HG03135 (cell line): Measurements from ENCODE around the gene USP12.
"Not testable (repeated sequence)": the region's sequence is repeated elsewhere in the genome, so short reads cannot be mapped to it uniquely, and the experiment has no call there.

Experiments
- ATAC-seq: cut with Tn5 transposase; IDR thresholded peaks from one replicate; pipeline ENCODE4 v1.9.1; 2021; ENCODE audit warnings: mild to moderate bottlenecking, moderate library complexity; ENCODE audit not compliant: unreplicated experiment

Gene USP12

DNA sequence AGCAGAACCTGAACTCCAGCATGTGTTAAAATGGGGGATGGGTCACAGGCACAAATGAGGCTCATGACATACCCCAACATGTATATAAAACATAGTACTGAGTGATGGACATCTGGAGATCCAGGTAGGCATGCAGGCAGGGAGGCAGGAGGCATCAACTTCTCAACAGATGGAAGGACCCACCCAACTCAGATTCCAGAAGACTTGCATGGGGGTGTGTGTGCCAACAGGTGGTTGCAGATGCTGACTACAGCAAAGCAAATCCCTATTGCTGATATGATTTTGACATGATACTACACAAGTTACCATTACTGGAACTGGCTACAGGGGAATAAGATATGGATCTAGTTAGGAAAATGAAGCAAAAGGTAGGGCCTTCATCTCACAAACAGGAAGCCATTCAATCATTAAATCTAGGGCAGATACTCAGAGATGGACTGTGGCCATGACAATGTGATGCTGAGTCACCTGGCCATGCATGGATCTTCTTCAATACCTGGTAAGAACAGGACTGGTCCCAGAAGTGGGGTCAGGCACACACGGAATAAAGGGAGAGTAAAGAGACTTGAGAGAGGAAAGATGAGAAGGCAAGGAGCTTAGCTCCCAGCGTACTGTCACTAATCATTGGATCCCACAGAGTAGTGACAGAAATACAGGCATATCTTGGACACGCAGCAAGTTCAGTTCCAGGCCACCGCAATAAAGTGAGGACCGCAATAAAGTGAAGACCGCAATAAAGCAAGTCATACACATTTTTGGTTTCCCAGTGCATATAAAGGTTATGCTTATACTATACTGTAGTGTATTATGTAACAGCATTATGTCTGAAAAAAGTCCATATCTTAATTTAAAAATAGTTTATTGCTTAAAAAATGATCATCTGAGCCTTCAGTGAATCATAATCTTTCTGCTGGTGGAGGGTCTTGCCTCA lies 91.3 kb downstream of the USP12 start:
- ATAC-seq, result no peak

DNA sequence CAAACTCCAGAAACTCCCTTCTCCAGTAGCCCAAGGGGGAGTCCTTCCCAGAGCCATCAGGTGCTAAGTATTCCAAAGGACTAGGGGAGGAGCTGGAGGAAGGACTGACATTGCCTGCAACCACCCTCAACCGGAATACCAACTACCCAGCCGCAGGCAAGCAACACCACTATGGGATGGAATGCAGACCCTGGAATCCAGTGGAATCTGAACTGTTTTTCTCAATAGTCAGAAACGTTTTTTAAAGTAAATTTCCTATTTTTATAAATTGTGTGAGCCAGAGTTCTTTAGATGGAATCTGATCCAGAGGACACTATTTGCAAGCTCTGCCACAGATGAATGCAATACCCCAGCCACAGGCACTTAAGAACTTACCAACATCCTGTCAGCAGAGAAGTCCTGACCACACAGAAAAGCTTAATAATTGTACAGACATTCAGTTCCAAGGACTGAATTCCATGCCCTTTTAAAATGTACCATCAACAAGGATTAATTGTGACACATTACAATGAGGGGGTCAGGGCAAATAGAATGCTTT lies 92.1 kb downstream of the USP12 start:
- no peak for ATAC-seq

DNA sequence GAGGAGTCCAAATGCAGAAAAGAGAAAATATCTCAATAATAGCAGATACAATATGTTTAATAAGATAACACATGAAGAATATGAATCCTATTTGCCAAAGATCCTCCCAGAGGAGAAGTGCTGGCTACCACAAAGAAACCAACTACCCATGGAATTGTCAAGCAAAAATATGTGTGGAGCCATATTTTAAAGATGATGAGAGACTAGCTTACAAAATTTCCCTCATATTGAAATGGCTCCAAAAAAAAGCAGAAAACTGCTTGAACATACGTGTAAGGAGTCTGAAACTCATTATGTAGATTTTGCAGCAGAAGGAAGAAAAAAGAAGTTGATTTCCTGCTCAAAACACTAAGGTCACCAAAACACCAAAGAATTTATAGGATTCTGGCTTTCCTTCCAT lies 94.2 kb downstream of the USP12 start:
- ATAC-seq, result no peak

DNA sequence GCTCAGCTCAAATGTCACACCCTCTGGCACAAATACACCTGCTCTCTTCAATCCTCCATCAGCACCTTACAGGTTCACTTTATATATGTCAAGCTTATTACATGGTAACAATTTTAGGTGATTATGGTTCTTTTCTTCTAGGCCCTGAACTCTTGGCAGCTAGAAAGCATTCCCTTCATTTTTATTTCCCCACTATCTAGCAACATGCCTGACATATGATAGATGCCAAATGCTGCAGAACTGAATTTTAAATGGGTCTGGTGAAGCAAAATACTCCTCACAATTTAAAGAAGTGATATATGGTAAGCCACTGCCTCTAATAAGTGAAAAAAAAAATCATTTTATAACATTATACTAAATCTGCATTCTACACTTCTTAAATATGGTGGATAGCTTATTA lies 95.2 kb downstream of the USP12 start:
- ATAC-seq, result no peak

DNA sequence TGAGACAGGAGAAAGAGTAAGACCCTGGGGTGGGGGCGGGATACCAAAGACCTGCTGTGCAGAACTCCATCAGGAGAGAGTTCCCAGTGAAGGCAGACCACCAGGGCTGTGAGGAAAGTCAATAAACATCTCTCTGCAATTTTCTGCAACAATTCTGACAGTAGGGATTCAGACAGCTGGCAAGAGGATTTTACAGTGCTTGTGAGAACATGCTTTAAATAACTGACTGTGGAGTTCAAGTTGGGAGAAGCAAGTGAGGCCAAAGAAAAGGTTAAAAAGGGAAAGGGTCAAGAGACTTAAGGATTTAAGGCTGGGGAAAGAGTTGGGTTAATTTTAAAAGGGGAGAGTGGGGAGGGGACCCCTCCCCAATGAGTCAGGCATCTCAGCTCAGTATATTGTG lies 98.4 kb downstream of the USP12 start:
- ATAC-seq, result no peak

DNA sequence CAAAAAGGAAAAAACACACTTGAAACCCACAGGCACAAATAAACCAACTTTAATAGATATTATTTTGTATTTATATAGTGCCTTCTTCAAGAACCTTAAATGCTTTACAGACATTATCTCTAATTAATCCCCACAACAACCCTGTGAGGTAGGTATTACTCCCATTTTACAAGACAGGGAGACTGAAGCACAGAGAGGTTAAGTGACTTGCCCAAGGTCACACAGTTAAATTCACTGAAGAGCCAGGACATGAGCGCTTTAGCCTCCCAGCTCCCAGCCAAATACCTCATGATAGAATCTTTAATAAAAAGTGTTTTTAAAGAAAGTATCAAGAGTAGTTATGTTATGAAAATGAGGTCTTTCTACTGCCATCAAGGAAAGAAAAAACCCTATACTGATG lies 105.5 kb downstream of the USP12 start:
- not testable (repeated sequence) for ATAC-seq

DNA sequence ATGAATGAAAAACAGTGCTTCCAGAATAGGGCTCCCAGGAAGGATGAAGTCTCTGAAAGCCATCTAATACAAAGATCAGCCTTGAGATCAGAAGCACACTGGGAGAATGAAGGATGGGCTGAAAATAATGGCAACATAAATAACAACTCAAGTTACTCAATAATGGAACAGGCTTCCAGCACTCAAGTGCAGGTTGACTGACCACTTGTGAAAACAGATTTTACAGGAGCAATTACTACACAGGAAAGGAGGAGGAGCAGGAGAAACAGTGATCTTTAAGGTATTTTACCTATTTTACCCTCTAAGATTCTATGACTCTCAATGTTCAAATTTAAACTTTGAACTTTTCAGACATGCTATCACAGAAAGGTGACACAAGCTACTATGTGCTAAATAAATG lies 106.0 kb downstream of the USP12 start:
- no peak for ATAC-seq

DNA sequence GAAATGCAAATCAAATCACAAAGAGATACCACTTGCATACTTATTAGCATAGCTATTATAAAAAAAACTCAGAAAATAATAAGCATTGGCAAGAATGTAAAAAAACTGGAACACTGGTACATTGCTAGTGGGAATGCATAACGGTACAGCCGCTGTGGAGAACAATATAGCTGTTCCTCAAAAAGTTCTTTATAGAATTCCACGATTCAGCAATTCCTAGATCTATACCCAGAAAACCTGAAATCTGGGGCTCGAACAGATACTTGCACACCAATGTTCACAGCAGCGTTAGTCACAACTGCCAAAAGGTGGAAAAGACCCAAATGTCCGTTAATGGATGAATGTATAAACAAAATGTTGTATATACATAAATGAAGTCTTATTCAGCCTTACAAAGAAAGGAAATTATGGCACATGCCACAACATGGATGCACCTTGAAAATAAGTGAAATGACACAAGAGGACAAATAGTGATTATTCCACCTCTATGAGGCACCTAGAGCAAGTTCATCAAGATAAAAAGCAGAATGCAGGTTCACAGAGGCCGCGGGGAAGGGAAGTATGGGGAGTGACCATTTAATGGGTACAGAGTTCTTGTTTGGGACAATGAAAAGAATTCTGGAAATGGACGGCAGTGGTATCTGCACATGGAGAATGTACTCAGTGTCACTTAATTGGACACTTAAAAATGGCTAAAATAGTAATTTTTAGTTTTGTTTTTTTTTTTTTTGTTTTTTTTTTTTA lies 107.2 kb downstream of the USP12 start:
- no peak for ATAC-seq

DNA sequence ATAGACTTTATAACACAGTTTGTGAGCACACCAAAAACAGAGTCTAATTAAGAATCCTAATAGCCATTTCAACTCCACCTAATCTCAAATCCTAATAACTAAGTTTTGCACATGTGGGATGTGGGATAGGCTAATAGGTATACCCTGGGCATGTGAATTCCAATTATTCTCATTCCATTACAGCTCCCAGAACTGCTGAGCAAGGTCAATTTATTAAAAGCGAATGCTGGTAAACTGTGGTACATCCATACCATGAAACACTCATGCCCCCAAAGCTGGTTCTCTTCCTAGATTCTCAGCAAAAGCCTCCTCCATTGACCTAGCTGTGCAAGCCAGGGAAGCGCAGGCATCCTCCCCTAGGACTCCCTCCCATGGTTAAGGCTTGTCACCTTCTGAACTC lies 113.8 kb downstream of the USP12 start:
- no peak for ATAC-seq

DNA sequence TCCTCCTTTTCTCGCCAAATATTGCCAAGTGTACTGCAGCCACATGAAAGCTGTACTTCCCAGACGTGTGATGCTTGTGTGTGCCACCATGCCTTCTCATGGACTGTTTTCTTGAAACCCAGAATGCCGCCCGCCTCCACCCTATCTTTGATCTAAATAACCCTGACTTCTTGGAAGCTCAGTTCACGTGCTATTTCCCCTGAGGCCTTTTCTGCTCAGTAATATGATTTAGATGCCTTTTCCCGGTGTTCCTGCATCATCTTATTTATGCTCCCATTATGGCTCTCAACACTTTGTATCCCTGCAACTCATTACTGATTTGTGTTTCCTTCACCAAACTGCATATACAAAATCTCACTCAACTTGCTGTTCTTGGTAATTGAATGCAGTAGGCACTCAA lies 116.1 kb downstream of the USP12 start:
- no peak for ATAC-seq

DNA sequence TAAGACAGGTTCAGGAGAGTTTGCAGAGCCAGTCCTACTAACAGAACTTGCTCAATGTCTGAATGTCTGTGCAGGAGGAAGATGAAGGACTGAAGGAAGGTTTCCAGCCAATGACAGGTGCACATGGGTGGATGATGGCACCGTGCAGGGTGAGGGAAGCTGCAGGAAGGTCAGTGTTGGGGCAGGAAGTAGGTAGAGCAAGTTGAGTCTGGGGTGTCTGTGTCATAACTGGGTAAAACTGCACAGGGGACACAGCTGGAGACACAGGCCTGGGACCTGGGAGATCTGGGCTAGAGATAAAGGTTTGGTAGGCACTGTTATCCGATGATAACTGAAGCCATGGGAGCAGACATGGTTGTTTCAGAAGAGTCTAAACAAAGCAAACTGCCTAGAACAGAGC lies 116.9 kb downstream of the USP12 start:
- no peak for ATAC-seq

DNA sequence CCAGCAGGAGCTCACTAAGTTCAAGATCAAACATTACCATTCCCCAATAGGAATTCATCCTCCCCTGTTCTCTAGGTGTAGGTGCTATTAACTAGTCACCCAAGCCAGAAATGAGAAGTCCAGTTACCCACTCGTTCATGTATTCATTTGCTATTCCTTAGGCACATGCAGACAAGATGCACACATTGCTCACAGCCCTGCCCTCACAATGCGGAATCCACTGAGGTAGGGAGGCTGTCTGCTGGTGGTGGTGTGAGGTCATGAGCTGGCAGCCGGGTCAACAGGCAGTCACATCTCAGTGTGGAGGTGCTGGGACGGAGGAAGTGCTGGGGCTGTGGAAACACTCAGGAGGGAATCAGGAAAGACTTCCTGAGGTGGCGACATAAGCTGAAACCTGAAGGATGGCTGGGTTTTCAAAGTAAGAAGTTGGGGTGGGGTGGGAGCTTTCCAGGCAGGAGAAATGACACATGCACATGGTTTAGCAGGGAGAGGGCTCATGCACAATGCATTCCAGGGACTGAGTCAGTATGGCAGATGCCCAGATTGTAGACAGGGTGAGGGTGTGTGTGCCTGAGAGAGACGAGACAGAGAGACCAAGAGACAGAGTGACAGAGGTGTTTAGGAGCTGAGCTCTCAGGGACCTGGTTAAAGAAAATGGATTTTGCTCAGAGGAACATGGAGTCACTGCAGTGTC lies 117.6 kb downstream of the USP12 start:
- no peak for ATAC-seq

DNA sequence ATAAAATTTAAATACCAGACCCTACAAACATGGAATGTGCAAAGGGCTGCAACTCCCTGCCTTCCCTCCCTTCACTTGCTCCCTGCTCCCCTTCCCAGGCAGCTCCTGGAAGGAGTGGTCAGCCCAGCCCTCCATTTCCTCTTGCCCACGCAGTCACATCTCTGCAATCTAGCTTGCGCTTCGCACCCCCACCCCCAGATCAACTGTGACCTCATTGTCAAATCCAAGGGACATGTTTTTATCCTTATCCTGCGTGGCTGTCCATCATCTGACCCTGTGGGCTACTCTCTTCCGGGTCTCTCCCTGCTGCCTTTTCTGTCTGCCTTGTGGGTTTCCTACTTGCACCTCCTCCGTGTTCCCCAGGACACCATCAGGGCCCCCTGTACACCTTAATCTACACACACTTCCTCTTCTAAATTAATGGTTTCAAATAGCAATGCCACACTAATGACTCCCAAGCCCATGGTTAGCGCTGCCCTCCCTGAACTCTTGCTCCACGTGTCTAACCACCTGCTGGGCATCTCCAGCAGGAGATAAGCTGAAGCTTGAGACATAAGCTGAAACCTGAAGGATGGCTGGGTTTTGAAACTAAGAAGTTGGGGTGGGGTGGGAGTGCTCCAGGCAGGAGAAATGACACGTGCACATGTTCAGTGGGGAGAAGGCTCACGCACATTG lies 118.3 kb downstream of the USP12 start:
- ATAC-seq, result no peak

DNA sequence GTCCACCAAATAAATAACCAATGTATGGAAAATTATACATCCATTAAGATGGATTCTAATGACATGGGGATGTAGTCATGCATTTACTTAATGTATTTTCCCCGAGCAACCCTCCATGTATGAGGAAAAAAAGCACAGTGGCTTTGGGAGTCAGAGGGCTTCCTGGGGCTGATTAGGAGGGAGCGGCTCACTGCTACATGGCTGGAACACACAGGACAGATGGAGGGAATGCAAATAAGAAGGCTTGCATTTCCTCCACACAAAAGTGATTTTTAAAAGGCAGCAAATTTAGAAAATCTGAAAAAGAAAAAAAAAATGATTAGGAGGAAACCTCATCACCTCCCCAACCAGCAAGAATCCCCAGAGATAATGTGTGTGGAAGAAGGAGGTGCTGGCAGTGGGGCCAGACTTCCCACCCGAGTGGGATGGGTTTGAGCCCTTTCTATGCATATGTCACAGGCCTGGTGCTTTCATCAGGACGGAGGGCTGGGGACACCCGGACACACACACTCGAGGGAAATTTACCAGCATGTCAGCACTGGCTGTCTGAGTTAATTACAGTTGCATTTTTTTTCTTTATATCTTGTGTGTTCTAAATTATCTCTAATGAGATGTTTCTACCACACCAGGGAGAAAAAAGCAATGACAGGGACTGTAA lies 118.9 kb downstream of the USP12 start:
- no peak for ATAC-seq

DNA sequence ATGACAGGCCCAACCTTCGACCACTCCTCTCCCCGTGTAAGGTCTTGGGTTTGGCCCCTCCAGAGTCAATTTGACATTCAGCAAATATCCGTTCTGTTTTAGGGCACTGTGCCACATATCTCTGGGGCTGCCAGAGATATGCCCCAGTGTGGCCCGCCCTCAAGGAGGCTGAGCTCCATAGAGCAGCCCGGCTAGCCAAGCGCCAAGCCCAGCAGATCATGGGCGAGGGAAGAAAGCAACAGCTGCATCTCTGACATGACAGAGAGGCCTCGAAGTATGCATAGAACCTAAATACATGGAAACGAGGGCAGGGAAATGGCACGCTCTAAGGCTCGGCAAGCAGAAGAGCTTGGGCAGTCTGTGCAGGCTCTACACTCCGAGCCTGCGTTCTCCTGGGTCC lies 124.5 kb downstream of the USP12 start:
- ATAC-seq, result no peak

DNA sequence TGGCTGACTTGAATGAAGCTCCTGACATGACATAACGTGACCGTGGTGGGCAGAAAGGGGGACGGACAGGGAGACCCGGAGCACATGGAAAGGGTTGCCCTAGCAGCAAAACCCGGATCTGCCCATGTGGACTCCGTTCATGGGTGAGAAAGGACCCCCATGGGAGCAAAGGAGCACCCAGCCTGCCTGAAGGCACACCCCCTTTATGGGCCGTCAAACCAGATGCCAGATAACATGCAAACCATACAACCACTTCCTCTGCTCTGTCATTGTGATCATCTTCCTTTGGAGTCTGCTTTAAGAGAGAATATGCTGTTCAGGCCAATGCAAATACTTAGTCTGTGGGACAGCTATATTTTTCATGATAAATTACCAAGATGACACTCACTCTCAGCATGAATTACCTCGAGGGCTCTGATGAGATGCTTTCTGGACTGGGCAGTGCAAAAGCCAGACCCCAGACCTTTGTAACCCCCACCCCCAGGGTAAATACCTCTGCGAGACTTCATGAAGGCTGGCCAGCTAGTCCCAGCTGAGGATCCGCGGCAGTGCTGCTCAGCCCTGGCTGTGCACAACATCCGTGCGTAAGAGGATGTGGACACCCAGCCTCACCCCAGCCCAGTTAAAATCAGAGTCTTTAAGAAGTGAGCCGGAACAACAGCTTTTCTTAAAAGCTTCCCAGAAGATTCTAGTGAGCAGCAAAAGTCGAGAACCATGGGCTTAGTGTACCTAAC lies 126.6 kb downstream of the USP12 start:
- no peak for ATAC-seq

DNA sequence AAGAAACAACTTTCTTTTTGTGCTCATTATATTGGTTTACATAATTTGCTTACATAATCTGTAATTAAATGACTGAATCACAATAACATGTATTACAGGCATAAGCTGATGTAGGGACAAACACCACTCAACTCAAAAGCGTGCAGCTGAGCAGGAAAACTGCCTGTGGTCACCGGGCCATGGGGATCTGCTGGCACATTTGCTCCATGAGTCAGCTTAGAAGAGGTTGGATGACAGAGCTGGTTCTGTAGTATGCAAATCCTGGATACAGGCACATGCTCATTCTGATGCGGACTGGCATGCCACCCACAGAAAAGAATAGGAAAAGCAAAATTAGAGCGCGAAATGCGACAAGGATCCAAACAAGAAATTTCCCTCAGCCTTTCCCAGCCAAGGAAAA lies 128.6 kb downstream of the USP12 start:
- ATAC-seq, result no peak

DNA sequence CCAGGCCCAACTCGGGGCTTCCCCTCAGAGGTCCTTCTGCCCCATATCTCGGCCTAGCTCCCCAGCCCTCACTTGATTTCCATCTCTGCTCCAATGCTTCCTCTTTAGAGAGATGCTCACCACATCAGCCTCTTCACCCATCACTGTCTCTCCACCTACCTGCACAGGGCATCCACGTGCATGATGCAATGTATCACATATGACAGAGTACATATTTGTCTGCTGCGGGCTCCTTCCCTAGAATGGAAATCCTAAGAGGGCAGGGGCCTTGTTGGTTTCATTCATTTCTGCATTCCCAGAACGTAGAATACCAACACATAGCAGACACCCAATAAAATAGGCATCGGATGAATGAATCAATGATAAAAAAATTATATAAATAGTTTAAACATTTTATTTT lies 130.3 kb downstream of the USP12 start:
- no peak for ATAC-seq

DNA sequence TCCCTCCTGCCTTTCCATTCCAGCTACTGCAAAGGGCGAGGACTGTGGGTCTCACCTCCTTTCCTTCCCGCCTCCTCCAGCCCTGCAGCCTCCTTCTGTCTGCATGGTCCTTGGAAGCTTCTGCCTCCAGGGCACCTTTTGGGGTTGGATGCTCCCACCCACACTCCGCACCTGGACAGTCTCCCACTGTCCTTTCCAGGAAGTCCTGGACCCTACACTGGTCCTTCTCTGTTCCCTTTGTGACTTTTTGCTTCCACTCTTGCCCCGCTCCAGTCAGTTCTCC lies 130.8 kb downstream of the USP12 start:
- ATAC-seq, result no peak

DNA sequence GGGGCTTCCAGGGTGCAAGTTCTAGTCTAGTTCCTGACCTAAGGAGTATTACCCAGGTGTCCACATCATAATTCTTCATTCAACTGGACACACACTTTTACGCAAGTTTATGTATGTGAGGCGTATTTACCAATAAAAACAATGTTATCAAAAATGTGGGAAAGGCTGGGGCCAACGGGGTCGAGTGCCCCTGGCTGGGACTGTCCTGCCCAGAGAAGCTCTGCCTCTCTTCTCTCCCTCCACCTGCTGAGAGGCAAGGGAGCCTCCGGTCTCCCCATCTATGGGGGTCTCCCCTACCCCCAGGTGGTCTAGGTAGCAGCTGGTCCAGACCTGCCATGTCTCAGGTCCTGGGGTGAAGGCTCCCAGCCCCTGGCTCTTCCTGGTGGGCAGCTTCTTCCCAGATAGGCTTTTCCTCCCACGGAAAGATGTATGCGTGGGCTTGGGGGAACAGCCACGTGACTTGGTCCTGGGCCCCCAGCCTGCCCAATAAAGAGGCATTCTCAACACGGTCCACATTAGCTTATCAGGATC lies 132.4 kb downstream of the USP12 start:
- no peak for ATAC-seq
